ENCODE data around the gene ACAP2.

ACAP2 gene

GRCh38 chr3:195257454-195258448, 185.1 kb downstream of the ACAP2 start:
- H3K27ac ChIP-seq (ENCODE audit: insufficient read depth, low read length, poor library complexity, severe bottlenecking), result peak overlapping the region; percentile 90
- H3K4me1 ChIP-seq (ENCODE audit: control insufficient read depth, insufficient read depth, low read length, poor library complexity, severe bottlenecking), result peaks cover 20% of the 10 kb centered on the region
- no peak overlapping the region for H3K4me3 ChIP-seq (ENCODE audit: insufficient read depth, low read depth, low read length, poor library complexity, severe bottlenecking)
- no peak for DNase-seq
- H3K27me3 ChIP-seq (replicated peaks; ENCODE audit: control insufficient read depth, insufficient read depth, low read length, poor library complexity, severe bottlenecking), result no peaks in the 10 kb centered on the region
- no peaks in the 10 kb centered on the region for H3K36me3 ChIP-seq (ENCODE audit: control insufficient read depth, insufficient read depth, low read length)
- H3K9me3 ChIP-seq (ENCODE audit: control insufficient read depth, low read length), result no peaks in the 10 kb centered on the region

DNA sequence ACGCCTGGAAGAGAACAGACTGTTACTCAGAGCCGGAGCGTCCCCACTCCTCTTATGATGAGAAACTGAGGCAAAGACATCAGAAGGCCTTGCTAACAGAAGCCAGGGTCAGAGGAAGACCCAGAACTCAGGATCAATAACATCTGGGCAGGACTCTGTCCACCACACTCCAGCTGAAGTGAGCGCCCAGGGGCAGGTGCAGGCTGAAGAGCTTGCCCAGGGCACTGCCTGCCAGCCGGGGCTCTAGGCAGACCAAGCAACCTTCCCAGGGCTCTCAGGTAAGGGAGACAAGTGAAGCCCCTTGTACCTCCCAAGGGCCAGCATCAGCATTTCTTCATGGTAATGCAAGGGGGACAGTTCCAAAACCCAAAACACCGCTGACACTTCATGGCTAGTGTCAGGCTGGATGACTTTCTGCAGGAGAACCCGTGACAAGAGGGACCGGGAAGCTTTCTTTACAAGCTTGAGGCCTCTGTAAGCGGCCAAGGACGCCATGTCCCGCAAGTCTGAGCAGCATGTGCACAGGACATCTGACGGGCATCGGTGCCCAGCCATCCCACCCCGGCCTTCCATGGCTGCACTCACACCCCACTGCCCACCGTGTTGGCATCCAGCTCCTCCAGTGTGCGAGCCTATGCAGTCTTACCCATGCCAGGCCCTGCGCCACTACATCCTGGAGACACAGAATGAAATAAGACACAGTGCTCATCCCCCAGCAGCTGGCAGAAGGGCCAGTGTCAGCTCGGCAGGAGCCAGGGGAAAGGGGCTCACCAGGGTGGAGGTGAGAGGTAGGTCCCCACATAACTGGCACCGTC, 186.0 kb downstream of the ACAP2 start:
- Histone ChIP-seq H3K4me1 (ENCODE audit: control insufficient read depth, insufficient read depth, low read length, poor library complexity, severe bottlenecking) (peaks cover 20% of the 10 kb centered on the region), H3K36me3 (ENCODE audit: control insufficient read depth, insufficient read depth, low read length) (no peaks in the 10 kb centered on the region), H3K4me3 (ENCODE audit: insufficient read depth, low read depth, low read length, poor library complexity, severe bottlenecking) (no peak overlapping the region), H3K9me3 (ENCODE audit: control insufficient read depth, low read length) (no peaks in the 10 kb centered on the region), H3K27ac (ENCODE audit: insufficient read depth, low read length, poor library complexity, severe bottlenecking) (no peak overlapping the region), H3K27me3 (replicated peaks; ENCODE audit: control insufficient read depth, insufficient read depth, low read length, poor library complexity, severe bottlenecking) (no peaks in the 10 kb centered on the region)
- DNase-seq, result no peak

DNA sequence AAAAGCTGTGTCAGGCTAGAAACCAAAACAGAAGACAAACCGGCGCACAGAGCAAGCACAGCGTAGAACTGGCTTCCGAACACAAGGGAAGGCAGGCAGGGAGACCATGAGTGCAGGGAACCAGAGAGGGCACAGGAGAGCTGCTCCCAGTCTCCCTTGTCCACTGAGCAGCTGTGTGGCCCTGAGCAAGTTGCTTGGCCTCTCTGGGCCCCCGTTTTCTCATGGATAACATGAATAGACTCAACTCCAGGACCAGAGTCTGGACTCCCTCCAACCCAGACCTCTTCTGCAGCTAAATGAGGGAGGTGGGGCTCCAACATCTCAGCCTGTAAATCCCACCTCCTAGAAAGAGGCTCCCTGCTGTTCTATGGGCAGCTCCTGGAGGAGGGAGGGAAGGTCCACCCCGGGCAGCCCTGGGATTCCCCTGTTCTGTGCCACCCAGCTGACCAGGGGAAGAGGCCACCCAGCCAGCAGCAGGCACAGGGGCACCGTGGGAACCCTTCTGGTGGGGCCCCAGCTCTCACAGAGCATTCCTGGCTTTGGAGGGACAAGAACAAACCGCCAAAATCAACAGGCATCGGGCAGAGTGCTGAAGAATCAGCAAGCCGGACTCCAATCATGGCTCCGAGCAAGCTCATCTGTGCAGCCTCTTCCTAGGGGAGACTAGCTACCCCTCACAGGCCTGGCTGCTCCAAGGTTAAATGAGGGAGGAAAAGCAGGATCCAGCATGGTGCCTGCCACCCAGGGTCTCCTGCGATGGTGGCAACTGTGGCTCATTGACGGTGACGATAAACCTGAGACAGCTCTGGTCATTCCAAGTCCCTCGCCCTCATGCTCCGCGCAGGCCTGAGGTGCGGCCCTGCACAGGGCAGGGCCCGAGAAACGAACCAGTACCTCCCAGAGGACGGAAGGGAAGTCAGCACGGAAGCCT, 187.0 kb downstream of the ACAP2 start:
- H3K27me3 ChIP-seq (replicated peaks; ENCODE audit: control insufficient read depth, insufficient read depth, low read length, poor library complexity, severe bottlenecking), result no peaks in the 10 kb centered on the region
- no peak for DNase-seq

DNA sequence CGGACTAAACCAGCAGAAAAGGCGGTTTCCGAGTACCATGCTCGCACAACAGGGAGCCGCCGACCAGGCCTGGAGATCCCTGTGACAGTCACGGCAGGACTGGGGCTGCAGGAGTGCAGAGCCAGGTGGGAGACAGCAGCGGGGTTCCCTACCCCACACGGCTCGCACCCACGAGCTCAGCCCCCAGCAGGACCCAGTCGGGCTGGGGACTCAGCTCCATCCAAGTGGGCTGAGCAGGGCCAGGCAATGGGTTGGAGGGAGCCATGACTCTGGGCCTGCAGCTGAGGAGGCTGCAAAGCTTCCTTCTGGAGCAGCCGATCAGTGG, 187.7 kb downstream of the ACAP2 start:
- Histone ChIP-seq H3K27me3 (replicated peaks; ENCODE audit: control insufficient read depth, insufficient read depth, low read length, poor library complexity, severe bottlenecking) (no peaks in the 10 kb centered on the region), H3K4me3 (ENCODE audit: insufficient read depth, low read depth, low read length, poor library complexity, severe bottlenecking) (no peak overlapping the region), H3K36me3 (ENCODE audit: control insufficient read depth, insufficient read depth, low read length) (no peaks in the 10 kb centered on the region), H3K9me3 (ENCODE audit: control insufficient read depth, low read length) (no peaks in the 10 kb centered on the region), H3K27ac (ENCODE audit: insufficient read depth, low read length, poor library complexity, severe bottlenecking) (no peak overlapping the region), H3K4me1 (ENCODE audit: control insufficient read depth, insufficient read depth, low read length, poor library complexity, severe bottlenecking) (peaks cover 15% of the 10 kb centered on the region)
- DNase-seq, result no peak

More for the DNA sequence above, 187.0 kb downstream of the ACAP2 start:
- Histone ChIP-seq H3K27ac (ENCODE audit: insufficient read depth, low read length, poor library complexity, severe bottlenecking) (no peak overlapping the region), H3K4me3 (ENCODE audit: insufficient read depth, low read depth, low read length, poor library complexity, severe bottlenecking) (no peak overlapping the region), H3K9me3 (ENCODE audit: control insufficient read depth, low read length) (no peaks in the 10 kb centered on the region), H3K4me1 (ENCODE audit: control insufficient read depth, insufficient read depth, low read length, poor library complexity, severe bottlenecking) (peaks cover 18% of the 10 kb centered on the region), H3K36me3 (ENCODE audit: control insufficient read depth, insufficient read depth, low read length) (no peaks in the 10 kb centered on the region)

DNA sequence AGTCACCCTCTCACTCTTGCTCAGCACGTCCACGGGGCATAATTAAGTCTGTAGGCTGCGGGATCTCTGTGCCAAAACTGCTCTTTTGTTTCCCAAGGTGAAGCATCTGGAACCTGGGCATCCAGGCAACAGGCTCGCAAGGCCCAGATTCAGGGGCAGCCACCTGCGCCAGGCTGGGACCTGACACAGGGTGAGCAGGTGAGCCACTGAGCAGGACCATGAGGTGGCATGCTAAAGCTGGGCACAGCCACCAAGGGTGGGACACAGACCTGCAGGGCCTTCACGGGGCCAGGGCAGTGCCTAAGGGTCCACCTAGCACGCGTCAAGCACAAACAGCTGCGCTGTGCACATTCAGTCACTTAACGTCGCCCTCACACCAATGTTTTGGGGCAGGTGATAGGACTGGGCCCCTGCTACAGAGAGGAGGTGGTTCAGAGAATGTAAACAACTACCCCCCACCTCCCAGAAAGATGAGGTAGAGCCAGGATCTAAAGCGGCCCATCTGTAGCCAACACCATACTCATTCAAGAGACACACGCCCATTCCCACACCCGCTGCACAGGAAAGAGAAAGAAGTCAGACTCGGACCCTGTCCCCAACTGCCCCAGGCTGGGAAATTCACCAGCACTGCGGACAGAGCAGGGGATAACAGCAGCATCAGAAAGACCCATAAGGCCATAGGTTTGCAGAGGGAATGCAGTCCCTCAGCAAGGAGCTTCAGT, 188.2 kb downstream of the ACAP2 start:
- Histone ChIP-seq H3K36me3 (ENCODE audit: control insufficient read depth, insufficient read depth, low read length) (no peaks in the 10 kb centered on the region), H3K4me1 (ENCODE audit: control insufficient read depth, insufficient read depth, low read length, poor library complexity, severe bottlenecking) (peaks cover 13% of the 10 kb centered on the region), H3K9me3 (ENCODE audit: control insufficient read depth, low read length) (no peaks in the 10 kb centered on the region), H3K4me3 (ENCODE audit: insufficient read depth, low read depth, low read length, poor library complexity, severe bottlenecking) (no peak overlapping the region), H3K27ac (ENCODE audit: insufficient read depth, low read length, poor library complexity, severe bottlenecking) (no peak overlapping the region), H3K27me3 (replicated peaks; ENCODE audit: control insufficient read depth, insufficient read depth, low read length, poor library complexity, severe bottlenecking) (no peaks in the 10 kb centered on the region)
- DNase-seq, result no peak

- no peaks in the 10 kb centered on the region for H3K9me3 ChIP-seq (ENCODE audit: control insufficient read depth, low read length)
- H3K27me3 ChIP-seq (replicated peaks; ENCODE audit: control insufficient read depth, insufficient read depth, low read length, poor library complexity, severe bottlenecking), result no peaks in the 10 kb centered on the region
- H3K4me3 ChIP-seq (ENCODE audit: insufficient read depth, low read depth, low read length, poor library complexity, severe bottlenecking), result no peak overlapping the region
- H3K4me1 ChIP-seq (ENCODE audit: control insufficient read depth, insufficient read depth, low read length, poor library complexity, severe bottlenecking), result peaks cover 7% of the 10 kb centered on the region
- no peaks in the 10 kb centered on the region for H3K36me3 ChIP-seq (ENCODE audit: control insufficient read depth, insufficient read depth, low read length)
- no peak for DNase-seq
- H3K27ac ChIP-seq (ENCODE audit: insufficient read depth, low read length, poor library complexity, severe bottlenecking), result no peak overlapping the region
Observed at GRCh38 chr3:195253923-195254432, 188.8 kb downstream of the ACAP2 start.

DNA sequence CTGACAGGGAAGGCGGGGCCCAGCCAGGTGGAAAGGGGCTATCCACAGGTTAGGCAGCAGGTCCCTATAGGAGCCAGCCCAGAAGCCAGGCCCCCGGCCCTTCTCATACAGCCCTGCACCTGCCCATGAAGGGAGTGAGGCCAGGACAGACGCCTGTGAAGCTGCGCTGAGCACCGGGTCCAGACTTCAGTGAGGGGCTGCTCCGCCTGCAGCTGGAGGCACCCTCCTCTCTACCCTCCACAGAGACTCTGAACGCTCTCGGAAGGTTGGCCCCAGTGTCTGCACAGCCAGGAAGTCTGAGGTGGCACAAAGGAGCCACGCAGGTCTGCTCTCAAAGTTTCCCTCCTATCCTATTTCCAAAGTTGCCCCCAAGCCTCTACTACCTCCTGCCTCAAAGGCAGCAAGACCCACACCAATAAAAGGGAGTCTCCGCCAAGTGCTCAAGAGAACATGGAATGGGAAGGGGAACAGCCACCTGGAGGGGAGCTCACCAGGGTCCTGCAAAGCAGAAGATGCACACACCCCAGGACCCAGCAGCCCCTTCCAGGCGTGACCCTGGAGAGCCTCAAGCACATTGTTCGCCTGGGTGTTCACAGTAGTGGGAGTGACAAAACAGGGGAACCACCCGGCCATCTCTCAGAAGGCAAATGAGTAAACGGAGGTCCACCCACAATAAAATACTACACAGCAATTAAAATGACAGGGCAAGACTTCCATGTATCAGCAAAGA, 191.3 kb downstream of the ACAP2 start:
- Histone ChIP-seq H3K27ac (ENCODE audit: insufficient read depth, low read length, poor library complexity, severe bottlenecking) (no peak overlapping the region), H3K36me3 (ENCODE audit: control insufficient read depth, insufficient read depth, low read length) (no peaks in the 10 kb centered on the region), H3K9me3 (ENCODE audit: control insufficient read depth, low read length) (no peaks in the 10 kb centered on the region), H3K27me3 (replicated peaks; ENCODE audit: control insufficient read depth, insufficient read depth, low read length, poor library complexity, severe bottlenecking) (no peaks in the 10 kb centered on the region), H3K4me1 (ENCODE audit: control insufficient read depth, insufficient read depth, low read length, poor library complexity, severe bottlenecking) (peaks cover 6% of the 10 kb centered on the region), H3K4me3 (ENCODE audit: insufficient read depth, low read depth, low read length, poor library complexity, severe bottlenecking) (no peak overlapping the region)
- no peak for DNase-seq

DNA sequence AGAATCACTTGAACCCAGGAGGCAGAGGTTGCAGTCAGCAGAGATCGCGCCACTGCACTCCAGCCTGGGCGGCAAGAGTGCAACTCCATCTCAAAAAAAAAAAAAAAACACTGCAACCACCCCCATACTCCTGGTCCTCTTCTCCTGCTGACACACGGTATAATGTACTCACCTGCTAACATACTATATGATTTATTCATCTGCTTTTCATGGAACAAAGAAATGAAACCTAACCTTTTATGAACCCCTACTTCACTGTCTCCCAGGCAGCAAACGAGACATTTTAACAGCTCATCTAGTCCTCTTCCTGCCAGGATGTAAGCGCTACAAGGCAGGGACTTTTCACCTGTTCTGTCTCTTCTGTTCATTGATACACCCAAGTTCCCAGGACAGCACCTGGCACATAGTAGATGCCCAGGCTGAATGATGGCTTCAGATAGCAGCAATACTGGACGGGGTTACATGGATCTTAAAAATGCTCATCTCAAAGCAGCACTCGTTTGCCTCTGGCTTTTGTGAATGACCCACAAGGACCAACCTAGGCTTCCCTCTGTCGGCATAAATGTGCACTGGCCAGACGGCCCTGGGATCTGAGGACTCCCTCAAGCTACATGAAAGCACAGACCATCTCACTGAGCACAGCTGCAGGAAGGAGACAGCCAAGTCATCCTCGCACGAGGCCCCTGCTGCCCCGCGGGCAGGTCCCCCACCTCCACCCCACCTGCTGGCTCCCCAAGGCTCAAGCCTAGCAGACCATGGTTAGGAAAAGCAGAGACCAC, 192.2 kb downstream of the ACAP2 start:
- Histone ChIP-seq H3K4me1 (ENCODE audit: control insufficient read depth, insufficient read depth, low read length, poor library complexity, severe bottlenecking) (peaks cover 6% of the 10 kb centered on the region), H3K4me3 (ENCODE audit: insufficient read depth, low read depth, low read length, poor library complexity, severe bottlenecking) (no peak overlapping the region), H3K9me3 (ENCODE audit: control insufficient read depth, low read length) (no peaks in the 10 kb centered on the region), H3K27me3 (replicated peaks; ENCODE audit: control insufficient read depth, insufficient read depth, low read length, poor library complexity, severe bottlenecking) (no peaks in the 10 kb centered on the region), H3K27ac (ENCODE audit: insufficient read depth, low read length, poor library complexity, severe bottlenecking) (no peak overlapping the region), H3K36me3 (ENCODE audit: control insufficient read depth, insufficient read depth, low read length) (peaks cover 3% of the 10 kb centered on the region)
- no peak for DNase-seq

Measured in effector memory CD4-positive, alpha-beta T cell (primary cell).